DMS 273 (cell line): Measurements from ENCODE around the gene CDH4.

Experiments
- DNase-seq: peaks from one replicate; lab custom pipeline; 2025; ENCODE audit not compliant: unreplicated experiment; lab: John Stamatoyannopoulos, UW

Gene CDH4

DNA sequence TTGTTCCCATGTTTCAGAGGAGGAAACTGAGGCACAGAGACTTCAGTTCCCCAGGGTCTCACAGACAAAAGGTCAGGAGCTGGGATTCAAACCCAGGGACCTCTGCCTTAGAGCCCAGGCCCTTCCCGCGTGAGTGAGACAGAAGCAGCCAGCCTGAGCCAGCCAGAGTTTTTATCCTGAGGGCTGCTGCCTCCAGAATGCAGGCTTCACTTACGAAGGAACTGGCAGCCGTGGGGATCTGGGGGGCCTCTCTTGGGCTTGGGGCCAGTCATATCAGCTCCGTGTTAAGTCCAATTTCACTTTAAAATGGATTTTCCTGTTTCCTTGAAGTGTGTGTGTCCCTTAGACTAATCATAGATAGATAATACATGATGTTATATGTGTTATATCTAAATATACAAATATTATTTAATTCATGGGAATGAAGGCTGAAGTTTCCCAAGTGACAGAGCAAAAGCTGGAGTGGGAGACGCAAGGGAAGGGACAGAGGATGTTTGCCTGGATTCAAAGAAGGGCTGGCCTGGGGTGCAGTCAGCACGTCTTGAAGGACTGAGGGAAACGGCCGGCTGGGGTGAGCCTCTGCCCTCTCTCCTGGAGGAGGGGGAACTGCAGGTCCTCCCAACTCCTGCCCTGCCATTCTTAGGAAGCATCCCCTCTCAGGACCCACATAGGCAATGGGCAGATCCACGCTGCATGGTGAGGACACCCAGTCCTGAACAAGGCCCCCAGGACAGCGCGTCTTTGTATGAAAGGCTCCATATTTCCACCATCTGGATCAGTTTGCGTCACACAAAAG lies 320.1 kb downstream of the CDH4 start:
- DNase-seq = no peak

DNA sequence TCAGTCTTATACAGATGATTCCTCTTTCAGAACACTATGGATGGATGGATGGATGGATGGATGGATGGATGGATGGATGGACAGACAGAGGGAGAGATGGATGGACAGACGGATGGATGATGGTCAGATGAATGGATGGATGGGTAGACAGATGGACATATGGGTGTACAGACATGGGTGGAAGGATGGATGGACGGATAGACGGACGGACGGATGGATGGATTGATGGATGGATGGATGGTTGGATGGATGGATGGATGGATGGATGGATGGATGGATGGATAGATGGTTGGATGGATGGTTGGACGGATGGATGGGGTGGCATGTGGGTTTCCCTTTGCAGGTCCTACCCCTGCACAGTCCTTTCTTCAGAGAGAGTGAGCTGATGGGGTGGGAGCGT lies 320.7 kb downstream of the CDH4 start:
- no peak for DNase-seq

DNA sequence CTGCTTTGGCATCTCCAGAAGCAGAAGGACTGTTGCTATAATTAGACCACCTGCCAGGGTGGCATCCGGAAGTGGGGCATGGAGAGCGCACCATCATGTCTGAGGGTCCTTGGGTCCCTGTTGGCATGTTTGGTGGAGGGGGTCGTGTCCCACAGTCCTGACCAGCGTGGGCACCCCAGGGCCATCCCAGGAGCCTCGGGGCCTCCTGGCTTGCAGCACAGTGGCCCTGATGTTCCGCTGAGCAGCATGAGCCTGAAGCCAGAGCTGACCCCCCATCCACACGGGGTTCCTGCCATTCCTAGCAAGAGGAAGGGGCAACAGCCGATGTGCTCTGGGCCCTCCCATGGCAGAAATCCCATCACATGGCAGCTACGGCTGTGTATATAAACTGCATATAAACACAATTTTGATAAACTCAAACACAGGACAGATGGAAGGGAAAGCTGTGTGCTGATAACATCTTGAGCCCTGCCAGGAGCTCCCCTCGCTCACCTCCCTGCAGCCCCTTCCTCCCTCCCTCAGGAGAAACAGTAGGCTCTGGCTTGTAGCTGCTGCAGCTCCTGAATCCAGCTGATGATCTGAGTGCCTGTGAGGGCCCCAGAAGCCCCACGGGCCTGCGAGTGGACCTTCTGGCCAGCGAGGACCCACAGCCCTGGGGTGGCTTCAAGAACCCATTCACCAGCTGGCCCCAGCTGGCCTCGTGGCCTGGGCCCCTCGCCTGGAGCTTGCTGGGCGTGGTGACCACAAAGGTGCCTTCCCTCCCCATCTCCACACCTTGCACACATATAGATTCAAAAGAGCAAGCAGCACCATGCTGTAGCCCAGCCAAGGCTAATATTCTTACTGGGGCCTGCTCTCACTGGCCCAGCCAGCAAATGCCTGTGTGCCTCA lies 321.6 kb downstream of the CDH4 start:
- DNase-seq = peak; percentile 52

DNA sequence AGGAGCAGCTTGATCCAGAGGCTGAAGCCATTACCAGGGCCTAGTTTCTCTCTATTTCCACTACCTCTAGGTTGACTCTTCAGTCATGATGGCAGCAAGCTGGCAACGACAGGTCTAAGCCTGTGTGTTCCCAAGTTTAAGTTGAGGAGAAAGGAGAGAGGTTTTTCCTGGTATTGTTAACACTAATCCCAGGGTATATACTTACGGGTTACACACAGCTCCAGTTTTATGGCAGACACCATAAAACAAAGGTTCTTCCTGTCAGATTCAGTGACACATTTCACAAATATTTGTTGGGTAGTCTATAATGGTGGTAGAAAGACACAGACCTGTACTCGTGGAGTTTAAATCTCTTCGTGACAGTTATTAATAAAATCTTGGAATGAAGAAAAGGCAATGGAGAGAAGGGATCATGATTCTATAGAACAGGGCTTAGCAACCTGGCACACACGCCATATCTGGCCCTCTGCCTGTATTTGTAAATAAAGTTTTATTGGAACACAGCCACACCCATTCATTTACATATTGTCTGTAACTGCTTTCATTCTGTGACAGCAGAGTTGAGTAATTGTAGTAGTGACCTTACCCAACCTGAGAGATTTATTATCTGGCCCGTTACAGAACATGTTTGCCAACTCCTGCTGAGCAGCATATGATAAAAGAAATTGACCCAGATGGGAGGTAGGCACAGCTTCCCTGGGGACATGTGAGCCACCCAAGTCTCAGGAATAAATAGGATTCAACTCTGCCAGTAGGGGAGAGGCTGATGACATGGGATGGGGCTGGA lies 323.3 kb downstream of the CDH4 start:
- peak; percentile 44 for DNase-seq

DNA sequence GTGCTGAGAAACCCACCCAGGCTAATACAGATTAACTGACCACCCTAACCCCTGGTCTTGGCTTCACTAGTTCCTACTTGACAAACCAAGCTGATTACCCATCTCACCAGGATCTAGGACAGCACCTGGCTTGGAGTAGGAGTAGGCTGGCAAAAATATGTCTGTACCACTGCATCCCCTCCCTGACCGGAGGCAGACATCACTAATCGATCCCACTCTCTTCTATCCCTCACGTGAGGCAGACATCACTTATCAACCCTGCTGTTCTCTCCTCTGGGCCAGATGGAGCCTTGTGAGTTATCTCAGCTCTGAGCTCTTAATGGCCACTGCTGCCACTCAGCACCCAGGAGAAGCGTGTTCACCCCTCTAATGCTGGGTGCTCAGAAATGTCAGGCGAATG lies 324.3 kb downstream of the CDH4 start:
- peak; percentile 37 for DNase-seq

DNA sequence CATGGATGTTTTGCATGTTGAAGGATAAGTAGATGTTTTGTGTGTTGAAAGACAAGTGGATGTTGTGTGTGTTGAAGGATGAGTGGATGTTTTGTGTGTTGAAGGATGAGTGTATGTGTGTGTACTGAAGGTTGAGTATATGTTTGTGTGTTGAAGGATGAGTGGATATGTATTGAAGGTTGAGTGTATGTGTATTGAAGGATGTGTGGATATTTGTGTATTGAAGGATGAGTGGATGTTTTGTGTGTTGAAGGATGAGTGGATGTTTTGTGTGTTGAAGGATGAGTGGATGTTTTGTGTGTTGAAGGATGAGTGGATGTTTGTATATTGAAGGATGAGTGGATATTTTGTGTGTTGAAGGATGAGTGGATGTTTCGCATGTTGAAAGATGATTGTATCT lies 325.0 kb downstream of the CDH4 start:
- no peak for DNase-seq

DNA sequence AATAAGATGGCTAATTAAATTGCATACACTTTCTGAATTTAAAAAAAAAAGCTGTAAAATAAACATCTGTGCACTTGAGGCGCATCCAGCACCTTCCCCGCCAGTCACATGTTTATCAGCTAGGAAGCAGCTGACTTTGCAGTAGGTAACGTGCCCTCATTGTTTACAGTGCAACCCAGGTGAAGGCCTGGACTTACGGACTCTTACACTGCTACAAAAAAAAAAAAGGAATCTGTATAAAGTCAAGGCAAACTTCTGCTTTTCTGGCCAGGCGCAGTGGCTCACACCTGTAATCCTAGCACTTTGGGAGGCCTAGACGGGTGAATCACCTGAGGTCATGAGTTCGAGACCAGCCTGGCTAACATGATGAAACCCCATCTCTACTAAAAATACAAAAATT lies 327.8 kb downstream of the CDH4 start:
- no peak for DNase-seq

DNA sequence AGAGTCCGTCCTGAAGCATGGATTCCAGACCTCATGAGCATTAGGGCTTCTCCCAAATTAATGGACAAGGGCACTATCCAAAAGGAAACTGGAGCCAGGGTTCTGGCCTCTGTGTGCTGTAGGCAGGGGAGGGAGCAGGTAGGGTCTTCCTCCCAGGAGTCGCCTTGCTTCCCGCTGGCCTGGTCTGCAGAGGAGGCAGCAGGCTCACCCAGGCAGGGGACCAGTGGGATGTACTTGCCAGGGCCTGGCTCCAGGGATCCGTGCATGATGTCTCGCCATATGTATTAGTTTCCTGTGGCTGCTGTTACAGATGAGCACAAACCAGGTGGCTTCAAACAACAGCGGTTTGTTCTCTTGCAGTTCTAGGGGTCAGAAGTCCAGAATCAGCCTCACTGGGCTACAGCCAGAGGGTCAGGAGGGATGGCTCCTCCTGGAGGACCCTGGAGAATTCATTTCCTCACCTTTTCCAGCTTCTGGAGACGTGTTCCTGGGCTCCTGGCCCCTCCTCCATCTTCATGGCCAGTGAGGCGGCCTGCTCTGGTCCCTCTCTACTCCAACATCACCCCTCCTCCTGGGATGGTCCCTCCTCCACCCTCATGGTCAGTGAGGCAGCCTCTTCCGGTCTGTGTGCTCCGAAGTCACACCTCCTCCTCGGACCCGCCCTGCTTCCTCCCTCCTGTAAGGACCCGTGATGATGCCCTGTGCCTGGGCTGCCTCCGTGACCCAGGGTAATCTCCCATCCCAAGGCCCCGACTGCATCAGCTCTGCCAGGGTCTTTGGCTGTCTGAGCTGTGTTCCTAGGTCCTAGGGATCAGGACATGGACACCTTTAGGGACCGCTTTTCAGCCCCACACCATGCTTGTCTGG lies 329.1 kb downstream of the CDH4 start:
- no peak for DNase-seq

DNA sequence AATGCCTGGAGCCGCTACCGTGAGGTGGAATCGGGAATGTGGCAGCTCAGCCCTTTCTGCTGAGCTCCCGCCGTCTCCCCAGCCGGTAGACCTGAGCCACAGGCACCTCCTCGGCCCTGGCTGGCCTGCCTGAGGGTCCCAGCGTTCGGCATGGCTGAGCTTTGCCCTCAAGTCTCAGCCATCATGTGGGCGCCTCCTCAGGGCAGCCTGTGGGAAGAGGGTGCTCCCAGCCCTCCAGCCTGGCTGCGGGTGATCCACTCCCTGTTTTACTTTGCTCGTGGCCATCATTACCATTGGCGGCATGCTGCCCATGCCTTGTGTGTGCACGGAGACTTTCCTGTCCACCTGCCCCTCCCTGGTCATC lies 329.7 kb downstream of the CDH4 start:
- no peak for DNase-seq

DNA sequence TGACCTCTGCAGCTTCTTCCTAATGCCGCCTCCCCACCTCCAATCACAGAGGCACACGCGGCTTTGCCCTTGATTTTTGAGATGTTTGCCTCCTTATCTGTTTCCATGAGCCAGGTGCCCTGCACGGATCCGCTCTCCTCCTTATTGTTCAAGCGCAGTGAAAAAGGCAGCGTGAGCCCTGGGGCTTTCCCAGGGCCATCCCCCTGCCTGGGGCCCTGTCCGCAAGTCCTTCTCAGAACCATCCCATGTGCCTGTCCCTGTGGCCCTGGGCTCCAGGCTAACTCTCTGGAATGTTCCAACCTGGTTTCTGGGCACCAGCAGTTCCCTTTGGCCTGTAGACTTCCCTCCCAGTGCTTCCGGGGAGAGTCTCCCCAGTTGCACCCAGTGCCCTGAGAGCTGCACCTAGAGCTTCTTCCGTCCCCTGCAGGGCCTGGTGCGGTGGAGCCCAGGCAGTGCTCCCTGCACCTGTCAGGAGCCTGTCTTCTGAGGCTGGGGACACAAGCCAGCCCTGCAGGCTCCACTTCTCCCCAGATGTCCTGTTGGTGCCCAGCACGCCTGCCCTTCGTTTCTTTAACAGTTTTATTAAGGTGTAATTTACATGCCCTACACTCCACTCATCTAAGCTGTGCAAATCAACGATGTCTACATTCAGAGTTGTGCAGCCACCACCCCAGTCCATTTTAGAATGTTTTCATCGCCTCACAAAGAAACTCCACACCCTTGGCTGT lies 330.3 kb downstream of the CDH4 start:
- no peak for DNase-seq

DNA sequence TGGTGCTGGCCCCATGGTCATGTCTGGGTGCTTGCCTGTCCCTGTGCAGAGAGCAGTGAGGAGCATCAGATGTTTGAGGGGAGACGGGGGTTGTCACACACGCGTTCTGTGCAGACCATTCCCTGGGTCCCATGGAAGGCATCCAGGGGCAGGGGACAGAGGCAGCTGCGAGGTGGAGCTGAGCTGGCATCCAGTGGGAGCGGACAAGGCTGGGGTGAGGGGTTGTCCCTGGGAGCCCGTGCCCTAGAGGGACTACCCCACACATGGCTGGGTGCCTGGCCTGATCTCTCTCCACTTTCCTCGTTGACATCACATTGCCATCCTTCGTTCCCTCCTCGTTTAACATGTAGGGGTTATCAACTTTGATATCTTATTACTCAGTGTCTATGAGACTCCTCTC lies 331.3 kb downstream of the CDH4 start:
- DNase-seq = no peak

DNA sequence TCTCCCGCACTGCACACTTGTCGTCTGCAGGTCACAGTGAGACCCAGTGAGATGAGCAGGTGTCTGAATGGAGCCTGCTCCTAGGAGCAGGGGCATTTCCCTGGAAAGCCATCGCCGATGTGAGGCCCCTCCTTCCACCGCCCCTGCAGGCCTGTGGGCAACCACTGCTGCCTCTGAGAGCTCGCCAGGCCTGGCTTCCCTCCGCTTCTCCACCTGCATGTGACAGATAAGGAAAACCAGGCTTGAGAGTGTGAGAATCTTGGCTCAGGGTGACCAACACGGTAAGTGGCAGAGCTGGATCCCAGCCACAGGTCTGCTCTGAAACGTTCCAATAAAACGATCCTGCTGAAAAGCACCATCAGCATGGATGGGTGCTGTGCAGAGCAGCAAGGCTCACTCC lies 332.8 kb downstream of the CDH4 start:
- DNase-seq = no peak

DNA sequence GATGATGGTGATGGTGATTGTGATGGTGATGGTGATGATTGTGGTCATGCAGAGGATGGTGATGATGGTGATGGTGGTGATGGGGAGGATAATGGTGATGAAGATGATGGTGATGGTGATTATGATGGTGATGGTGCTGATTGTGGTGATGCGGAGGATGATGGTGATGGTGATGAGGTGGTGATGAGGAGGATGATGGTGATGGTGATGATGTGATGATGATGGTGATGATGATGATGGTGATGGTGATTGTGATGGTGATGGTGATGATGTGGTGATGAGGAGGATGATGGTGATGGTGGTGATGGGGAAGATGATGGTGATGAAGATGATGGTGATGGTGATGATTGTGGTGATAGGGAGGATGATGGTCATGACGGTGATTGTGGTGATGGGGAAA lies 333.7 kb downstream of the CDH4 start:
- no peak for DNase-seq

DNA sequence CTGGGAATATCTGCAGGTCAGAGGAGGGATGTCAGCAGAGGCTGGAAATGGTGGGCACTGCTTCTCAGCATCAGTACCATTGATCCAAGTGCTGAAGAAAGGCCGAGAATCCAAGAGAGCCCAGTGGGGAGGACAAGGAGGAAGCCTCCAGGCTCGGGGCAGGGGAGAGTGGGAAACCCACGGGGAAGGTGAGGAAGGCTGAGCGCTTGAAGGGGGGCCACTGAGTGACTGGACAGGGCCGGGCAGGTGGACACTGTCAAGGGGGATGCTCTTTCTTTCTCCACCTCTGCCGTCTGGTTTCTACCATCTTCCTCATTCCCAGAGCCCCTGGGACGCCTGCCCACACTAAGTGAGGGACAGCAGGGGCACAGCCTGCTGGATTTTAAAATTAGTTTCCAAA lies 335.0 kb downstream of the CDH4 start:
- no peak for DNase-seq

DNA sequence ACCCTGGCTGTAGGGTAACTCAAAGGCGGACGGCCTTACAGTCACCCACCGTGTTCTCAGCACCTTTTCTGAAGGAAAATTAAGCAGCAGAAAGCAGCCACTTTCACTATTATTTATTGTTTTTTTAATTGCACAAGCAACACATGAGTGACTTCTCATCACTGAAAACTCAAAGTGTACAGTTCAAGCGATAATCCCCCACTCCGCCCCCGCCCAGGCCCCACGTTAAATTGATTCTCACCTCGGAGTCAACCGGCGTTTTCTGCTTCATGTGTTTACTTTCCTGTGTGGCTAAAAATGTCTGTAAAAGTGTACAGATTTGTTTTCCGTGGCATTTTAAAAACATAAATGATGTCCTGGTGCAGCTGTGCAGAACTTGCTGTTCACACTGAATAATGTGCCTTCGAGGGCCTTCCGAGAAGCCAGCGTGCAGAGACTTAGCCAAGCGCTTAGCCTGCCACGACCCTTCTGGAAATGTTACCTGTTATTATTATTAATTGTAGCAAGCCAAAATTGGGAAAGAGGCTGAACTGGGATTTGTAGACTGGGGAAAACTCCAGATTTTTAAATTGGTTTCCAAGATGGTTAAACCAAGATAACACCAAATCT lies 335.7 kb downstream of the CDH4 start:
- no peak for DNase-seq

DNA sequence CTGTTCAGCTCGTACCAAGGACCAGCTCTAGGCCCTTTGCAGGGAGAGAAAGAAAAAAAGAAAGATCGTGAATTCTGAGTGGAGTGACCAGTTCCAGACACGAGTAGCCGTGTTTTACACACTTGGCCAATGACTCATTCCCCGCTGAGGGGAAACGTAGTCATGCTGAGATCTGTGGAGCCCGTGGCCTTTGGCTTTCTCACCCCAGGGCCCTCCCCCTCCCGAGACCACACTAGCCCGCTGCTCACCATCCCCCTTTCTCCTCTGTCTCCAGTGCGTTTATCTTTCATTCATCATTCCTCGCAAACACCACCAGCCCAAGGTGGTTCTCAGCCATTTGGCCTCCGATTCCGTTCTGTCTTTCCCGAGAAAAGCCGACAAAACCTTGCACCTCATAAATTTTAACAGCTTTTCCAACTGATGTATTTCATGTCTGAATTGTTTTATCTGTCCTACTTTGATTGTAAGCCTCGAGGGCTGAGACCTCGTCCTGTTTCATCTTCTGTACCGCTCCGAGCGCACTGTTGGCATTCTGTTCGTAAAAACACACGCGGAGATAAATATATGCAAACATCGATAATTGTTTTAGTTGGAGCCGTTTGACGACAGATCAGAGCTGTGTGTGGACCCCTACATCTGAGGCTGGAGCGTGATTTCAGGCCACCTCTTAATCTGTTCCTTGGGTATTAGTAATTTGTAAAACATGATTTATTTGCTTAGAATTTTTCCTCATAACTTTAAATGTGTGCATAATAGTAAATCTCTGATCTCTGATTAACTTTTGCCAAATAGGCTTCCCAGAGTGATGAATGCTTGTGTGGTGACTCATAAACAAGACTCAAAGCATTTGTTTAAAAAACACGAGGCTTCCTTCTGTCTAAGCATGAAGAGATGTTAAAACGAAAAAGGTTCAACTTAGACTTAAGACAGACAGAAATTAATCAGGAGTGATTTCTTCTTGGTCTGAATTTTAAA lies 336.6 kb downstream of the CDH4 start:
- no peak for DNase-seq

DNA sequence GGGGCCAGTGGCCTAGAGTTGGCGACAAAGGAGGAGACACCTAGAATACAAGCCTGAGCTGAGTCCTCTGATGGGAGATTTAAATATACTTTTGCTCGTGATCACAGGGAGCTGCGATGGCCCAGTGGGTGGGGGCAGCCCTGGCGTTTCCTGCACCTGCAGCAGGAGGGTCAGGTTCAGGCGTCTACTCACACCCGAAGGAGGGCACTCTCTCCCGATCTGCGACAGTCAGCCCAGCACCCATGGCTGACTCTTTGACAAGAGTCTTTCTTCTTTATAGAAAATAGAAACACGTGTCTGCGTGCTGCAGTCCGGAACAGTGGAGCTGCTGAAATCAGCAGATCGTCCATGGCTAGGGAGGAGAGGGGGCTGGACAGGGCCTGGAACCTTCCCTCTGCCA lies 338.2 kb downstream of the CDH4 start:
- DNase-seq = no peak

DNA sequence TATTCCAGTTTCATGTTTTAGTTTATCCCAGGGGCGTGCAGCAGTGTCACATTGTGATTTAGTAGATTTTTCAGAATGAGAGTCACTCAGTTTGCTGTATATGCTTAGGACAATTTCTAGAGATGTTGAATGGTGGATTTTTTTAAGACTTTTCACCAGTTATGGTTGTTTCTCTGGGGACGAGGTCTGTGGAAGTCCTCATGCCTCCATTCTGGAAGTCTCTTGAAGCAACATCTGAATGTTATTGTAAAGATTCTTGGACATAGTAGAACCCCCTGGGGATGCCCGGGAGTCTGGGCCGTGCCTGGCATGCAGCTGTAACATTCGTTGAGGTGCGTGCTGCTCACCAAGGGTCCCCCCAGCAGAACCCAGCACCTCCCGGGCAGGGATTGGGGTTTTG lies 341.5 kb downstream of the CDH4 start:
- DNase-seq = no peak
